ENCODE data around the gene CLNK.

The CLNK gene

DNA sequence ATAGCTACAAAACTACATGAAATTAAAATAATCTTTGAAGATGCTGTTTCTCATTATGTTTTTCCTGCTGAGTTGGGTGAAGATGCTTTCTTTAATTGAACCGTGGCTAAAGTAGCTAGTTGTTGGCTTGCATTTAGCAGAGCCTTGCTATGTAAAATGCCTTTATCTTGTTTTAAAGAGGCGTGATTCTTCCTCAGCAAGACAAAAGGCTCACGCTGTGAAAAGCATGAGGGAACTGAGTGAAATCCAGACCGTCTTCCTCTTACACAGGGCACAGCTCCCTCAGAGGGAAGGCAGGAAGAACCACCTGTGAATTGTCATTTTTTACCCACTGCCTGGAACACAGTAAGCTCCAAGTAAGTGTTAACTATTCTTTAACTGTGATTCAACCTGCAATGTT, 188.4 kb downstream of the CLNK start:
- Histone ChIP-seq H3K9ac (ENCODE audit: low read length) (no peak overlapping the region), H3K79me2 (ENCODE audit: insufficient read depth, low read length) (no peaks in the 10 kb centered on the region), H3K27ac (ENCODE audit: low read depth, low read length, poor library complexity, severe bottlenecking) (no peak overlapping the region), H3K4me1 (ENCODE audit: insufficient read depth, low read length, severe bottlenecking) (no peaks in the 10 kb centered on the region), H3K27me3 (ENCODE audit: insufficient read depth, low read length) (no peaks in the 10 kb centered on the region), H3K4me3 (ENCODE audit: low read depth, low read length, poor library complexity, severe bottlenecking) (no peak overlapping the region), H3K36me3 (ENCODE audit: insufficient read depth, low read length) (no peaks in the 10 kb centered on the region), H3F3A (ENCODE audit: insufficient read depth, low read length) (no peaks in the 10 kb centered on the region), H2AFZ (ENCODE audit: low read length) (no peak overlapping the region), H3K9me2 (ENCODE audit: low read depth, low read length) (no peaks in the 10 kb centered on the region), H3K4me2 (ENCODE audit: low read length) (no peak overlapping the region), H4K20me1 (ENCODE audit: insufficient read depth, low read length) (no peaks in the 10 kb centered on the region), H3K9me3 (ENCODE audit: low read length) (no peaks in the 10 kb centered on the region)
- TF ChIP-seq EZH2 (IDR thresholded peaks at IDR 0.05; ENCODE audit: borderline replicate concordance, low read length) = no peak
- TF ChIP-seq CTCF (IDR thresholded peaks at IDR 0.05; ENCODE audit: low read length) = no peak

GRCh38 chr4:10495651-10496050, 188.9 kb downstream of the CLNK start:
- Histone ChIP-seq H3K4me3 (ENCODE audit: low read depth, low read length, poor library complexity, severe bottlenecking) (no peak overlapping the region), H3K9me2 (ENCODE audit: low read depth, low read length) (no peaks in the 10 kb centered on the region), H3K9me3 (ENCODE audit: low read length) (no peaks in the 10 kb centered on the region), H4K20me1 (ENCODE audit: insufficient read depth, low read length) (no peaks in the 10 kb centered on the region), H3F3A (ENCODE audit: insufficient read depth, low read length) (no peaks in the 10 kb centered on the region), H2AFZ (ENCODE audit: low read length) (no peak overlapping the region), H3K4me1 (ENCODE audit: insufficient read depth, low read length, severe bottlenecking) (no peaks in the 10 kb centered on the region), H3K4me2 (ENCODE audit: low read length) (no peak overlapping the region), H3K79me2 (ENCODE audit: insufficient read depth, low read length) (no peaks in the 10 kb centered on the region), H3K27ac (ENCODE audit: low read depth, low read length, poor library complexity, severe bottlenecking) (no peak overlapping the region), H3K9ac (ENCODE audit: low read length) (no peak overlapping the region), H3K27me3 (ENCODE audit: insufficient read depth, low read length) (no peaks in the 10 kb centered on the region), H3K36me3 (ENCODE audit: insufficient read depth, low read length) (no peaks in the 10 kb centered on the region)
- TF ChIP-seq EZH2 (IDR thresholded peaks at IDR 0.05; ENCODE audit: borderline replicate concordance, low read length) (no peak), CTCF (IDR thresholded peaks at IDR 0.05; ENCODE audit: low read length) (no peak)

DNA sequence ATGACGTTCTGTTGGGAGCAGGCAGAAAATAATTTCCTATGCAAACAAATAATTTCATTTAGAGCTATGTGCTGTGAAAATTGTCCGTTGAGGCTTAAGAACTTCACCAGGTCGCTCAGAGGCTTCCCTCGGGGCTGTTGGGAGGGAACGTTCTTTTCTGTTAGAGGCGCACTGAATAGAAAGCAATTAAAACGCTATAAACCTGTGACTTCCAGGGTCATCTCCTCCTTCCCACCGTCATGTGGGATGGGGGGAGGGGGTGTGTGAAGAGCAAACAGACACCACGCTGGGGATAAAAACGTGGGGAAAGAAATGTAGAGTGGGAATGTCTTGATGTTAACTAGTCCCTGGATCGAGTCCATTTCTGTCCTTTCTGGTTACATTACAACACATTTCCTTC, 192.1 kb downstream of the CLNK start:
- Histone ChIP-seq H3K9ac (ENCODE audit: low read length) (no peak overlapping the region), H3K4me2 (ENCODE audit: low read length) (no peak overlapping the region), H3K36me3 (ENCODE audit: insufficient read depth, low read length) (no peaks in the 10 kb centered on the region), H3K4me1 (ENCODE audit: insufficient read depth, low read length, severe bottlenecking) (no peaks in the 10 kb centered on the region), H3K9me2 (ENCODE audit: low read depth, low read length) (no peaks in the 10 kb centered on the region), H3K9me3 (ENCODE audit: low read length) (no peaks in the 10 kb centered on the region), H3K4me3 (ENCODE audit: low read depth, low read length, poor library complexity, severe bottlenecking) (no peak overlapping the region), H2AFZ (ENCODE audit: low read length) (no peak overlapping the region), H3F3A (ENCODE audit: insufficient read depth, low read length) (no peaks in the 10 kb centered on the region), H3K27me3 (ENCODE audit: insufficient read depth, low read length) (no peaks in the 10 kb centered on the region), H4K20me1 (ENCODE audit: insufficient read depth, low read length) (no peaks in the 10 kb centered on the region), H3K27ac (ENCODE audit: low read depth, low read length, poor library complexity, severe bottlenecking) (no peak overlapping the region), H3K79me2 (ENCODE audit: insufficient read depth, low read length) (no peaks in the 10 kb centered on the region)
- TF ChIP-seq CTCF (IDR thresholded peaks at IDR 0.05; ENCODE audit: low read length) (no peak), EZH2 (IDR thresholded peaks at IDR 0.05; ENCODE audit: borderline replicate concordance, low read length) (no peak)

Measured in OCI-LY1 (cell line).